HG03280 (cell line): ENCODE measurements around the gene SYTL1.

Source experiments
- ATAC-seq: cut with Tn5 transposase; IDR thresholded peaks from one replicate; pipeline ENCODE4 v1.9.1; 2021; ENCODE audit warnings: mild to moderate bottlenecking, moderate library complexity; ENCODE audit not compliant: unreplicated experiment

Gene SYTL1, protein sequence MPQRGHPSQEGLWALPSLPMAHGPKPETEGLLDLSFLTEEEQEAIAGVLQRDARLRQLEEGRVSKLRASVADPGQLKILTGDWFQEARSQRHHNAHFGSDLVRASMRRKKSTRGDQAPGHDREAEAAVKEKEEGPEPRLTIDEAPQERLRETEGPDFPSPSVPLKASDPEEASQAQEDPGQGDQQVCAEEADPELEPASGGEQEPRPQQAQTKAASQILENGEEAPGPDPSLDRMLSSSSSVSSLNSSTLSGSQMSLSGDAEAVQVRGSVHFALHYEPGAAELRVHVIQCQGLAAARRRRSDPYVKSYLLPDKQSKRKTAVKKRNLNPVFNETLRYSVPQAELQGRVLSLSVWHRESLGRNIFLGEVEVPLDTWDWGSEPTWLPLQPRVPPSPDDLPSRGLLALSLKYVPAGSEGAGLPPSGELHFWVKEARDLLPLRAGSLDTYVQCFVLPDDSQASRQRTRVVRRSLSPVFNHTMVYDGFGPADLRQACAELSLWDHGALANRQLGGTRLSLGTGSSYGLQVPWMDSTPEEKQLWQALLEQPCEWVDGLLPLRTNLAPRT

GRCh38 chr1:27341525-27342252 lies at the start of gene SYTL1:
SYTL1 (plus strand) TSS chr1:27342022; CDS start chr1:27345335, 3,313 bp downstream.
- peak; percentile 67 for ATAC-seq

DNA sequence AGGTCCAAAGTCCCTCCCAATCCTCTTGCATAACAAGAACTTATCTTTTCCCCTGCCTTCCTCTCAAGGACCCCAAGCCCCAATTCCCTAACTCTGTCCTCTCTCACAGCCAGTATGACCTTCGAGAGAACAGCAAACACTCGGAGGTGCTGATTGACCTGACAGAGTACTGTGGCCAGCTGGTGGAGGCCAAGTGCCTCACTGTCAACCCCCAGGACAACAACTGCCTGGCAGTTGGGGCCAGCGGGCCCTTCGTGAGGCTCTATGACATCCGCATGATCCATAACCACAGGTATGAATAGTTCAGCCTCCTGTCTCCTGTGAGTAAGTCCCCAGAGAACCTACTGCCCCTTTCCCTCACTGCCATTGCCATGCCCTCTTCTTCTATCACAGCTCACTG lies 49.7 kb upstream of the SYTL1 start:
- no peak for ATAC-seq

GRCh38 chr1:27293915-27294314 lies 47.9 kb upstream of the SYTL1 start:
- ATAC-seq = no peak

DNA sequence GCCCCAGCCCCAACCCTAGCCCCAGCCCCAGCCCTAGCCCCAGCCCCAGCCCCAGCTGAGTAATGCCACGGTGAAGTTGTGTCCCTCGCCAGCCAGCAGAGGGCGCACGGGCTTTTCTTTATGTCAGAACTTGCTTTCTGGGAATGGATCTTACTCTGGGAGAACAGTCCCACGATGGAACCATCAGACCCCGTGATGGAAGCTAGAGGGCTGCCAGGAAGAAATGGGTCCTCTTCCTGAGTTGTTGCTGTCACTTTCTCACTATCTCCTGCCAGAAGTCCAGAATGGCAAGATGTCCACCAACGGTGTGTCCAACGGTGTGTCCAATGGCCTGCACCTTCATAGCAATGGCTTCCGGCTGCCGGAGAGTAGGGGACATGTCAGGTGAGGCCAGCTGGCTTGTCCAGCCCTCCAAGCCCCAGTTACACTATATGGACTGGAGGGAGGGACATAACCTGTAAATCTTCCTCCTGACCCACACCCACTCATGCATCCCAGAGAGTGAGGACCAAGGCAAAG lies 45.0 kb upstream of the SYTL1 start:
- no peak for ATAC-seq

DNA sequence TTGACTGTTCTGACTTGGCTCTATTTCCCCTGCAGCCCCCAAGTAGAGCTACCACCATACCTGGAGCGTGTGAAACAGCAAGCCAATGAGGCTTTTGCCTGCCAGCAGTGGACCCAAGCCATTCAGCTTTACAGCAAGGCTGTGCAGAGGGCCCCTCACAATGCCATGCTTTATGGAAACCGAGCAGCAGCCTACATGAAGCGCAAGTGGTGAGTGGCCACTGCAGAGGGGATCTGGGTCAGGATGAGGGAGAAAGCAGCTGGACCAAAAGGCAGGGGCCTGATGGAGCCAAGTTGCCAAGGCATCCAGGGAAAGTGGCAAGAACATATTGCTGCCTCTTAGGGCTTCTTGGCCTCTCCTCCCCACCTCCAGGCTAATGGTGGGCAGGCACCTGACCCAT lies 43.9 kb upstream of the SYTL1 start:
- ATAC-seq = no peak

DNA sequence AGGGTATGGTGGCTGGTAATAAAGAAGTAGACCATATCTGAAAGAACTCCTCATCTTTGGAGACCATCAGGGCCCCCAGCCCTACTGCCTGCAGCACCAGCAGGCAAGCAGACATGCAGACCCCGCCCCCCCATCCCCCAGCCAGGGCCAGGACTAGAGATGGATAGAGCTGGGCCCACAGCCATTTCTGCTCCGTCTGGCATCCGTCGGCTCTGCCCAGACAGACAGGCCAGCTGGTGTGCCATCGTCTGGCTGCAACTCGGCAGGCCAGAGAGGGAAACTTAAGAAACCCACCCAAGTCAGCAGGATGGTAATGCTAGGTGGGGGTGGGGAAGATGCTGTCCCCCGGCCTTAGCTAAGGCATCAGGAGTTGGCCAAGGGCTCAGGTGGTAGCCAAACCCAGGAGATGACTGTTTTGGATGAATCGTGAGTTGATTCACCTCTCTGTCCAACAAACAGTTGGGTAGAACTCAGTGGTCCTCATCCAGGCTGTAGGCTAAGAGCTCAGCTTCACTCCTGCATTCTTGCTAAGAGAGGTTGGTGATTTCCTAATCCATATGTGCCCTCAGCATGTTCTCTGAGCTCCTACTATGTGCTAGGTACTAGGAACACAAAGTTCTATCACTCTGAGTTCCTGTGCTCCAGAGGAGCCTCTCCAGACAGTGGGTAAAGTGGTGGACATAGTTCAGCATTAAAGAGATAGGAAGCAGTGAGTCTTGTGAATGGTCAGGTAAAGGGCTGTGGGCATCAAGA lies 43.0 kb upstream of the SYTL1 start:
- no peak for ATAC-seq

GRCh38 chr1:27299385-27300271 lies 42.2 kb upstream of the SYTL1 start:
- no peak for ATAC-seq

- peak; percentile 66 for ATAC-seq
Observed at GRCh38 chr1:27300341-27301051, 41.3 kb upstream of the SYTL1 start.

GRCh38 chr1:27301052-27301422 lies 40.8 kb upstream of the SYTL1 start:
- no peak for ATAC-seq

- no peak for ATAC-seq
Observed at GRCh38 chr1:27301582-27302199, 40.1 kb upstream of the SYTL1 start.

GRCh38 chr1:27302612-27303011 lies 39.2 kb upstream of the SYTL1 start:
- ATAC-seq = no peak

- ATAC-seq = no peak
Observed at GRCh38 chr1:27303509-27303908, 38.3 kb upstream of the SYTL1 start.

DNA sequence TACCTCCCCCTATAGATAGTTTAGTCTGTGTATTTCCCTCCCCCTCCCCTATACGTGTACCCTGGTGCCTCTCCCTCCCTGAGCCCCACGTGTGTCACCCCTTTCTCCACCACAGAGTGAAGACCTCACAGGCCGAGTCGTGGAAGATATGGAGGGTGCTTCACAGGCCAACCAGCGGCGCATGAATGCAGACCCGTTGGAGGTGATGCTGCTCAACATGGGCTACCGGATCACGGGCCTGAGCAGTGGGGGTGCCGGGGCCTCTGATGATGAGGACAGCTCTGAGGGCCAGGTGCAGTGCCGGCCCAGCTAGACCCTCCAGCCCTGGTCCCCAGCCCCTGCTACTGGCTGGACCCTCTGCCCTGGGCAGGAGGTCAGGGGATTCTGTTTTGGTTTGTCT lies 35.8 kb upstream of the SYTL1 start:
- no peak for ATAC-seq

DNA sequence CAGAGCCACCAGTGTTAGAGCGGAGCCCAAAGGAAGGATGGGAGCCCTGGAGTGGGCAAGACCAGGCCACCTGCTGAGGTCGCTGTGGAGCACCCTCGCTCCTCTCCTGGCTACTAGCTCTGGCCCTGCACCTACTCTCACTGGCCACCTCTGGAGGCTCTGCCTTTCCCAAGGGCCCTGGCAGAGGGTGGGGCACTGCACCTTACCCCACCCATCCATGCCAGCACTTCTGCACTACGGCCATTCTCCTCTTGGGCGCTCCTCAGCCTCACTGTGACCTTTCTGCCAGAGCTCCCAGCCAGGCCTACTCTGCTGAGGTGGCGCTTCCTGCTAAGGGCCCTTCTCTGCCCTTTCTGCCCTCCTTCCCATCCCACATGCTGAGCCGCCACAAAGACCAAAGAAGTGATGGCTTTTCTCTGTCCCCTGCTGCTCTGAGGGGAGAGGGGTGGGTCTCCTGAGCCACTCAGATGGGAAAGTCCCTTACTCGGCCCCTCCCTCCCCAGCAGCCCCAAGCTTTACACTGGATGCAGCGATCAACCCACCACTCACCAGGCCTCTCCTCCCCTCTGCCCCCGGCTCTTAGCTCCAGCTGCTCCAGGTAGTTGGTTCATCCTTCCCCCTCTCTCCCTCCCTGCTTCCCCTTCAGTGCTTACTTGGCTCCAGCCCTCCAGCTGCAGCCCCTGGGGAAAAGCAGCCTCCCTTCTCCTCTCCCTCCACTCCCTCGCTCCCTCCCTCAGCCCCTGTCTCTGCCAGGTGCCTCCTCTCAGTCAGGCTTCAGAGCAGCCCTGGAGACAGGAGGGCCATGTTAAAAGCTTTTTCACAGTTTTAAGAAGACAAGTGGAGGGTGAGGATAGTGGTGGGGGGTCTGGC lies 34.7 kb upstream of the SYTL1 start:
- ATAC-seq = no peak

DNA sequence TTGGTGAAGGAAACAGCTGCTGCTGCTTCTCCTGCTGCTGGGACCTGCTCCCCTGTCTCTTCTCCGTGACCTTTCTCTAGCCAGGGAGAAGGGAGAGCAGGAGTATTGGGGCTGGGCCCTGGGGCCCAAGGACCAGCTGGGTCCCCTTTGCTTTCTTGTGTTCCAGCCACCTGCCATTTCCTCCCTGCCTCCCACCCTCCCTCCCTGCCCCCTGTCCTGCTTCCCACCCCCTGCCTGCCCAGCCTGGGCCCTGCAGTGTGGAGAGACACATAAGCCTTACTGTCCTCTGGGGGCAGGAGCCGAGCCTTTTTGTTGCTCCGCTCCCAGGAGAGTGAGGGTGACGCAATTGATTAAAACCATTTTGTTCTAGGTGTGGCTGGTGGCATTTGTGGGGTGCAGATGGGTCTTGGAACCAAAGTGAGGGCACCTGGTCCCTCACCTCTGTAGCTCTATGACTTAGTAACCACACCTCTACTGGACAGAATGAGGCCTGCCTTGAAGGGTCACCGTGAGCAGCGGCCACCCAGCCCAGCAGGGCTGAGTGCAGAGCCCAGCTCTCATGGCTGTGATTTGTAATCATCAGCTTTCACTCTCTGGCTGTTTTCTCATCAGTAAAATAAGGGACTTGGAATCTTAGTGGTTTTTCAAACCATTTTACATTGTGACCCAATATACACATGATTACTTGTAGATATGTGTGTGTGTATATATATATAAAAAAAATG lies 33.8 kb upstream of the SYTL1 start:
- ATAC-seq = no peak

- no peak for ATAC-seq
Observed at GRCh38 chr1:27314169-27314568, 27.7 kb upstream of the SYTL1 start.

GRCh38 chr1:27314737-27315136 lies 27.1 kb upstream of the SYTL1 start:
- ATAC-seq = no peak
